GM21390 (cell line): ENCODE measurements around the gene ARL17A.
"Not testable (repeated sequence)": the region's sequence is repeated elsewhere in the genome, so short reads cannot be mapped to it uniquely, and the experiment has no call there.

Experiments used
- ATAC-seq: cut with Tn5 transposase; IDR thresholded peaks from one replicate; pipeline ENCODE4 v1.9.1; 2021; ENCODE audit not compliant: unreplicated experiment

Gene ARL17A

DNA sequence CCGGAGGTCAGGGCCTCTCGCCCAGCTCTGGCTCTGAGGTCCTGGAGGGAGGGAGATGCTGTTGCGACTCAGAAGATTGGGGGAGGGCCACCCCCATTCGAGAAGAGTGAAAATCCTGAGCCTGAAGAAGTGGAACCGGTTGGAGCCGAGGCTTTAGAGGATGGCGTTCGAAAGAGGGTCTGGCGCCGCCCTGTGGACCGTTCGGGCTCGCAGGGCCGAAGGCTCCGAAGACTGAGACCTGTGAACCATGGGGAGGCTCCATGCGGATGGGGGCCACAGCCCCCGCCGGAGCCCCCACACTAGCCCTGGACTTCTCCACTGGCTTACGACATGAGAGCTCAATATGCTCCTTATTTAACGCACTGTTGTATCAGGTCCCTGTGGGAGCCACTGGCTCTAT lies 20.3 kb downstream of the ARL17A start:
- ATAC-seq: not testable (repeated sequence)

DNA sequence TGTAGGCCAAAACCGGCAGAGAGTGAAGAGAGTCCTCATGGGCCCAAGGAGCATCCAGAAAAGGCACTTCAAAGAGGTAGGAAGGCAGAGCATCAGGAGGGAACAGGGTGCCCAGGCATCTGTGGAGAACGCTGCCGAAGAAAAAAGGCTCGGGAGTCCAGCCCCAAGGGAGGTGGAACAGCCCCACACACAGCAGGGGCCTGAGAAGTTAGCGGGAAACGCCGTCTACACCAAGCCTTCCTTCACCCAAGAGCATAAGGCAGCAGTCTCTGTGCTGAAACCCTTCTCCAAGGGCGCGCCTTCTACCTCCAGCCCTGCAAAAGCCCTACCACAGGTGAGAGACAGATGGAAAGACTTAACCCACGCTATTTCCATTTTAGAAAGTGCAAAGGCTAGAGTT lies 30.9 kb downstream of the ARL17A start:
- ATAC-seq: not testable (repeated sequence)

DNA sequence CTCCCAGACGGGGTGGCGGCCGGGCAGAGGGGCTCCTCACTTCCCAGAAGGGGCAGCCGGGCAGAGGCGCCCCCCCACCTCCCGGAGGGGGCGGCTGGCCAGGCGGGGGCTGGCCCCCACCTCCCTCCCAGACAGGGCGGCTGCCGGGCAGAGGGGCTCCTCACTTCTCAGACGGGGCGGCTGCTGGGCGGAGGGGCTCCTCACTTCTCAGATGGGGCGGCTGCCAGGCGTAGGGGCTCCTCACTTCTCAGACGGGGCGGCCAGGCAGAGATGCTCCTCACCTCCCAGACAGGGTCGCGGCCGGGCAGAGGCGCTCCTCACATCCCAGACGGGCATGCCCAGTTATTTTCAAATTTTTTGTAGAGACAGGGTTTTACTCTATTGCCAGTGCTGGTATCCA lies 44.8 kb downstream of the ARL17A start:
- ATAC-seq: not testable (repeated sequence)

DNA sequence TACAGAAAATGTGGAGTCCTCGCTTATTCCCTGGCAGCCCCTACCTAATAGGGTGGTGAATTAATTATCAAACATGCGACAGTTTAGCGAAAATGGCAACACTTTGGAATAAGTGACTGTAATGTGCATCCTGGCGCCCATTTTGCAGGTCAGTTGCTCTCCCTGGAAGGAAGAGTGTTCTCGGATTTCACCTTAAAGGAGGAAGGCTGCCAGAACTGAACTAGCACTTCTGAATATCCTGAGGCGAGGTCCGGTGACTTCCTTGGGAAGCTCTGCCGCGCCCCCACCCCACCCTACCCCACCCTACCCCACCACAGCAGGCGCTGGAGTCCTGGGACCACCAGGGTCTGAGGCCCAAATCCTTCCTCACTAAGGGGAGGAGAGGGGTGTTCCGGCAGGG lies 67.3 kb downstream of the ARL17A start, which contains the start of gene LRRC37A2:
Gene LRRC37A2 (plus strand): TSS at position 301 of the 400 bp plus-strand sequence. CDS start 245 bp downstream, outside the sequence.
- not testable (repeated sequence) for ATAC-seq

DNA sequence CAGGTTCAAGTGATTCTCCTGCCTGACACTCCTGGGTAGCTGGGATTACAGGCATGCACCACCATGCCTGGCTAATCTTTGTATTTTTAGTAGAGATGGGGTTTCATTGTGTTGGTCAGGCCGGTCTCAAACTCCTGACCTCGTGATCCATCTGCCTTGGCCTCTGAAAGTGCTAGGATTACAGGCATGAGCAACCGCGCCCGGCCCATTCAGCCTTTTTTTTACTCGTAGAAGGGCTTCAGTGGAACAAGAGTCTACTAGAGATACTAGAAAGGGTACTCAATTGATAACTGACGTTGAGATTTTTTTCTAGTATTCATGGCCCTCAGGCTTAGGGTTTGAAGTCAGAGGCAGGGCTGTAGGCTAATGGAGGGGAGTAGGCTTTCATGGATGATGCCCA lies 73.6 kb downstream of the ARL17A start:
- not testable (repeated sequence) for ATAC-seq

DNA sequence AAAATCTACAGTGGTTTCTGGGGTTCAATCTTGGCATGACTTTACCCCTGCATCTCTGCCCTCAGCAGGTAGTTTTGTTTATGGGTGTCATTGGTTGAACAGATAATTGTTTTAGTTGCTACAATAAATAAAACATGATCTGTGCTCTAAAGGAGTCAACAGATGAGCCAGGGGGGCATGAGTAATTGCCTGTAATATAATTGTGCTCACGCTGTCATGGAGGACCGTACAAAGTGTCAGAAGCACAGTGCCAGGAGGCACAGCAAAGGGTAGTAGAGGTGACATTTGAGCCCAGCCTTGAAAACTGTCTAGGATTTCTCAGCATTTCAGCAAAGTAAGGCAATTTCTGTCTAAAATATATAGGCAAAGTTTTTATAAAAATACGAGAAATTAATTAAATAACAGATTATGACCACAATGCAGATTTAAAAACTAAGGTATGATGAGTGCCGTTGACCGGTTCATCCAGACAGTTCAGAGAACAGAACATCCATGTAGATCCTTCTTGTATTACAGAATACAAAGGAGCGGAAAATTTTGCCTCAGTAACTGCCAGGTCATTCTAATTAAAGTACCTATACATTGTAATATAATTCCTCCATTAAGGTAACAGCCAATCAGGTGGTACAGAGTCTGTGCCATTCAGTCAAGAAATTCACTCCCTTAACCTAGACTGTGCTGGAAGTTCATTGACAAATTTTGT lies 79.9 kb downstream of the ARL17A start:
- ATAC-seq: not testable (repeated sequence)

DNA sequence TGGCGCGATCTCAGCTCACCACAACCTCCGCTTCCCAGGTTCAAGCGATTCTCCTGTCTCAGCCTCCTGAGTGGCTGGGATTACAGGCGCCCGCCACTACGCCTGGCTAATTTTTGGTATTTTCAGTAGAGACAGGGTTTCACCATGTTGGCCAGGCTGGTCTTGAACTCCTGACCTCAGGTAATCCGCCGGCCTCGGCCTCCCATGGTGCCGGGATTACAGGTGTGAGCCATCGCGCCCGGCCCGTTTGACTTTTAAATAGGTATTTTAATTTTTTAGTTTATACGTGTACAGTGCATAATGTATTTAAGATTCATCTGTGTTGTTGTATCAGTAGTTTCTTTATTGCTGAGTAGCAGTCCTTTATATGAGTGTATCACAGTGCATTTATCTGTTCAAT lies 87.5 kb downstream of the ARL17A start:
- not testable (repeated sequence) for ATAC-seq

DNA sequence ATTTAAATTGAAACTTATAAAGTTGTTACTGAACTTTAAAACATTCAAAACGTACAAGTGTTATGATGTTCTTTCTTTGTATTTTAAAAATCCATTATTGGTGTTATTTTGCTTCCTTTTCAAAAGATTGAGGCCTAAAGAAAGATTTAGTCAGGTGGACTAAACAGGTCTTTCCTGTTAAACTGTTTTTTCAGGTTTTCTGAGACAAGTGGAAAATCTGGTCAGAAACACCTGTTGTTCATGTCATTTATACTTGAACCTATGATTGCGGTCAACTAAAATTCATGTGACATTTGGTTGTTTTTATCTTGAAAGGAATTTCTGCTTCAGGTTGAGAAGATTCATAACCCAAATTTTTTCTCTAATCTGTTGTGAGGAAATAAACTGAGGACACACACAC lies 98.2 kb downstream of the ARL17A start:
- not testable (repeated sequence) for ATAC-seq

DNA sequence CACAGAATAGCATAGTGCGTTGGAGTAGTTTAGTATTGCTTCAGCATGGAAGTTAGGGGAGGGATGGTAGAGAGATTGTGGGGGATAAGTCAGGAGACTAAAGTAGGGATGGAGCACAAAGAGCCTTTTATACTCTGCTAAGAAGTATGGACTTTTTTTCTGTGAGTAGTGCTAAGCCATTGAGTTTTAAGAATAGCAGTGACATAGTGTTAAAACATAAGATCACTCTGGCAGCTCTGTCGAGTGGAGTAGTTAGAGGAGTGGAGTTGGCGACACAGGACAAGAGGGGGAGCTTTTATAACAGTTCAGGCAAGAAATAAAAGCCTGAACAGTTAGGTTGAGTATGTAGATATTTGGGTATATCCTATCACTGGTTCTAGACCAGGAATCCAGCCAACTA lies 100.7 kb downstream of the ARL17A start:
- ATAC-seq: not testable (repeated sequence)

DNA sequence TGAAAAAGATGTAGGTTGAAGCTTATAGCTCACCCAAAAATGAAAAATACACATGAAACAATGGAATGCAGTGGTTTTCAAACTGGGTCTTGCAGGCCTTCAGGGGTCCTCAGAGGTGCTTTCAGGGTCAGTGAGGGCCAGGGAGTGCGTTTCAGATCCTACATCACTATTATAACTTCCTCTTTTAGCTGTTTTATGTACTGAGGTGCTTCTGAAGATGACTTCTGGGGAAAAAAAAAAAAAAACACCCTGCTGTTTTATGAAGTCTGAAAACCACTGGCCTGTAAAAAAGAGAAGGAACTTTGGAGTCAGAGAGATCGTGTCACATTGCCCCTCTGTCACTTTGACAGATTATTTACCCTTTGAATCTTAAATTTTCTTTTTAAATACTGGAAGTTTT lies 103.9 kb downstream of the ARL17A start:
- ATAC-seq: not testable (repeated sequence)

DNA sequence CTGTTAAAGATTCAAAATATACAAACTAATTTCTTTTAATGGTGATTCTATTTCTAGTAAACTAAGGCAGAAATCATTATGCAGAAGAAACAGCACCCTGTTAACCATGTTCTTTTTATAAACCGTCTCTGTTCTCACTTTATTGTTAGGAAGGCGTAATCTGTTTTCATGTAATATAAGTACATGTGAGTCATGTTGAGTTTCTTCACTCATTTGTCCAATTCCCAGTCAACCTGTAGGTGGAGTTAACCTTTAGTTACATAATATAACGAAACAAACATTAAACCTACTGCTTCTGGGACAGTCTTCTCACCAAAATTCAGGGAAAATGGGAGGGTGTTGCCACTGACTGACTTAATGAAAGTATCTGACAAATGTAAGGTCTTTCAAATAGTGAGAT lies 105.0 kb downstream of the ARL17A start:
- not testable (repeated sequence) for ATAC-seq

DNA sequence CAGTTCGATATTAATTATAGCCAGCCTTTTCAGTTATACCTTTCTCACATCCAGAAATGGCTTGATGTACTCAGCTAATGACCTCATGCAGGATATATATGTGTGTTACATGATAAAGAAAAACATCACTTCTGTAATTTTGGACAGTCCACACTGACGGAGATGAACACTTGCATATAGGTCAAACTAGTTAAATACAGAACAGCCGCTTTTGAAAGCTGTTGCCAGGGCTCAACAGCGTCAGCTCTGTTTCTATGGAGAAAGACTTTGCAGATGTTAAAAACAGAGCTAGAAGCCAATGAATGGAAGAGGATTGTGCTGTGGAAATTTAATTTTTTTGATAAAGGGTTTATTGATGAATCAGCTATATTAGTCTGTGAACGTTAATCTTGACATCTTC lies 111.9 kb downstream of the ARL17A start:
- ATAC-seq: not testable (repeated sequence)
